ENCODE results near the gene NLRP3.
A peak's percentile ranks its signal among the peaks of the same experiment; 100 is the strongest.
"Not testable (repeated sequence)": the region's sequence is repeated elsewhere in the genome, so short reads cannot be mapped to it uniquely, and the experiment has no call there.

Gene NLRP3

DNA sequence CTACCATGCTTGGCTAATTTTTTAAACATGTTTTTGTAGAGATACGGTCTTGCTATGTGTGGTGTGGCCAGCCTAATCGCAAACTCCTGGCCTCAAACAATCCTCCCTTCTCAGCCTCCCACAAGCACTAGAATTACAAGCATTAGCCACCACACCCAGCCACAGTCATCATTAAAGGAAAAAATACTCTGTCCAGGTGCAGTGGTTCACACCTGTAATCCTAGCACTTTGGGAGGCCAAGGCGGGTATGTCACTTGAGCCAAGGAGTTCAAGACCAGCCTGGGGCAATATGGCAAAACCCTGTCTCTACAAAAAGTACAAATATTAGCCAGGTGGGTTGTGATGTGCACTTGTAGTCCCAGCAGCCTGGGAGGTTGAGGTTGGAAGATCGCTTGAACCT, 25.0 kb upstream of the NLRP3 start:
- DNase-seq (ENCODE audit: low spot score): no peak

DNA sequence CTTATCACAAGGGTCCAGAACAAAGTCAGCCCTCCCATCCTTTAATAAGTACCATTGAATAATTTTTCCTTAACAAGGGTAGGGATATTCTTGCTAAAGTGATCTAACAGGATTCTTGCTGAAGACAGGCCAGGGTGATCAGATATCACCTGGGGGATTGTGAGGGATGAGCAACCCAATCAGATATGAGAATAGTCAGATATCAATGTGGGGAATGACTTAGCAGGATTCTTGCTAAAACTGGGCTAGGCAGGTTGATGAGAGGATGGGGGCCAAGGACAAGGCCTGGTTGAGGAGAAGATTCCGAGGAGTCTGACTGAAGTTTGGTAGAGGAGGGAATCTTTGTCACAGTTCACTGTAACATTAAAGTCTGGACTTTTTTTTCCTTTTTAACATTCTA, 23.9 kb upstream of the NLRP3 start:
- DNase-seq (ENCODE audit: low spot score): no peak

DNA sequence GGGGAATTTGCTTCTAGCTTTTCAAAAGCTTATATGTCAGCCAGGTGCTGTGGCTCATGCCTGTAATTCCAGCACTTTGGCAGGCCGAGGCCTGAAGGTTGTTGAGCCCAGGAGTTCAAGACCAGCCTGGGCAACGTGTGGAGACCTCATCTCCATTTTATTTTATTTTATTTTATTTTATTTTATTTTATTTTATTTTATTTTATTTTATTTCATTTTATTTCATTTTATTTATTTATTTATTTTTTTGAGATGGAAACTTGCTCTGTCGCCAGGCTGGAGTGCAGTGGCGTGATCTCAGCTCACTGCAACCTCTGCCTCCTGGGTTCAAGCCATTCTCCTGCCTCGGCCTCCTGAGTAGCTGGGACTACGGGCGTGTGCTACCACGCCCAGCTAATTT, 20.9 kb upstream of the NLRP3 start:
- not testable (repeated sequence) for DNase-seq (ENCODE audit: low spot score)

DNA sequence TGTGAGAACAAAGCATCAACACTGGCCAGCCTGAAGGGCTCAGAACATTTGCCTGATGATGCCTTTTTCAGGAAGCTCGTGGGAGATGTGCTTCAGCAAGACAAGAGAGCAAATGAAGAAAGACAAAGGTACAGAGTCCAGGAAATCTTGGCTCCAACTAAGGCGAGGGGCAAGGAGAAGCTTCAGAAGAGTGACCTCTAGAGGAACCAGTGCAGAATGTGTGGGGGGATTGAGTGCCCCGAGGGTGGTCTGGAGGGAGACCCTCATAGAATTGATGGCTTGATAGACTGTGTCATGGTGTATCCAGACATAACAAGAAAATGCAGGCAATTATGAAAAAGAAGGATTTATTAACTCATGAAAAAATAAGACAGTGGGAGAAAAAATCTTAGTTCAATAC, 15.3 kb upstream of the NLRP3 start:
- no peak for DNase-seq (ENCODE audit: low spot score)

DNA sequence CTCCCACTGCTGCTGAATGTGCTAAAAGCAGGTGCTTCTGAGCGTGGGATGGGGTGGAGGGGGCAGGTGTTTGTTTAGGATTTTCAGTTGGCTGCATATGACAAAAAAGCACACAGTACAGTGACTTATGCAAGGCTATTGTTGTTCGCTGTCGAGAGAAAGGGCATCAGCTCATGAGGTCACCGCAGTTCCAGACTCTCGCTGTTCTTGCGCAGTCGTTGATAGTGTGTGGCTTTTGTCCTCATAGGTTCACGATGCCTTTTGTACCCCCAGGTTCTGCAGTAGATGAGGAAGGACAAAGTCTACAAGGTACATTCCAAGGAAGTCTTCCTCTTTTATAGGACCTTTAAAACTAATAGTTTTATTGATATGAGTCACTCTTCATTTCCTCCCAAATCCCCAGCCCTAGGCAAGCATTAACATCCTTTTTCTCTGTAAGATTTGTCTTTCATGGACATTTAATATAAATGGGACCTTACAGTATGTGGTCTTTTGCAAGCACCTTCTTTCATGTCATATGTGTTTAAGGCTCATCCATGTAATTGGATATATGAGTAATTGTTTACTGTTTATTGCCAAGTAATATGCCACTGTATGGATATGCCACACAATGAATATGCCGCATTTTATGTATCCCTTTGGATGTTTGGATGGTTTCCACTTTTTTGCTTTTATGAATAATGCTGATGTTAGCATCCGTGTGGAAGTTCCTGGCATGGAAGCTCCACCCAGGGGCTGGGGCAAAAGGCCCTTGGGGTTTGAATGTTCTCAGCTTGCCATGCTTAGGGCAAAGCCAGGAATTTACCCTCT, 14.5 kb upstream of the NLRP3 start:
- no peak for DNase-seq (ENCODE audit: low spot score)

DNA sequence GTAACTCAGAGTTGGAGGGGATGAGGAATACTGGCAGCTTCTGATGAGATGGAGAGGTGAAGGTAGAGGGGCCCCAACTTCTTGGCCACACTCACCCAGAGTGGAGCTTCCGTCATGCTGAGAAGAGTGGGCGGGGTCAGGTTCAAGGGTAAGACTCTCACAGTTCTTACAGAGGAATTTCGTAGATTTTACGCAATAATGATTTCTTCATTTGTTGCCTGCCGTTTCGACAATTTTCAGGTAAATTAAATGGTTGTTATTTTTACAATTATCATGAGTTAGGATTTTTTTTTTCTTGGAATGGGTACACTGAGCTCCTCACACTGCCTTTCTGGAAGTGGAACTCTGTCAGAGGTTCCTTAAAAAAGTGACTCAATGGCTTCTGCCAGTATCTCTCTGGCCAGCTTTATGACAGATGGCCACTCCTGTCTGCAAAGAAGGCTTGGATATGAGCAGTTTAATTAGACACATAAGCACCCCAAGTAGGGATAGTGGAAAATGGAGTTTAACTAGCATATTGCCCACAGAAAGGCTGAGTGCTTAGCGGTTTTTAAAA, 13.8 kb upstream of the NLRP3 start:
- DNase-seq (ENCODE audit: low spot score): no peak

DNA sequence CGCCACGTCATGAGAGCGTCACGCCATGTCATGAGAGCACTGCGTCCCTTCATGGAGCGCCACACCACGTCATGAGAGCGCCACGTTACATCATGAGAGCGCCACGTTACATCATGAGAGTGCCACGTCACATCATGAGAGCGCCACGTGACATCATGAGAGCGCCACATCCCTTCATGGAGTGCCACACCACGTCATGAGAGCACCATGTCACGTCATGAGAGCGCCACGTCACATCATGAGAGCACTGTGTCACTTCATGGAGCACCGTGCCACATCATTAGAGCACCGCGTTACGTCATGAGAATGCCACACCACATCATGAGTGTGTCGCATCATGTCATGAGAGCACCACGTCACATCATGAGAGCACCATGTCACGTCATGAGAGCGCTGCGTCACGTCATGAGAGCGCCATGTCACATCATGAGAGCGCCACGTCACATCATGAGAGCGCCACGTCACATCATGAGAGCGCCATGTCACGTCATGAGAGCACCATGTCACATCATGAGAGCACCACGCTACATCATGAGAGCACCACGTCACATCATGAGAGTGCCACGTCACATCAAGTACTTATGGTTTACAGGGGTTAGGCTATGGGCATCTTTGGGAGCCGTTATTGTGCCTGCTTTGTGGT, 9.8 kb upstream of the NLRP3 start:
- DNase-seq (ENCODE audit: low spot score): no peak

DNA sequence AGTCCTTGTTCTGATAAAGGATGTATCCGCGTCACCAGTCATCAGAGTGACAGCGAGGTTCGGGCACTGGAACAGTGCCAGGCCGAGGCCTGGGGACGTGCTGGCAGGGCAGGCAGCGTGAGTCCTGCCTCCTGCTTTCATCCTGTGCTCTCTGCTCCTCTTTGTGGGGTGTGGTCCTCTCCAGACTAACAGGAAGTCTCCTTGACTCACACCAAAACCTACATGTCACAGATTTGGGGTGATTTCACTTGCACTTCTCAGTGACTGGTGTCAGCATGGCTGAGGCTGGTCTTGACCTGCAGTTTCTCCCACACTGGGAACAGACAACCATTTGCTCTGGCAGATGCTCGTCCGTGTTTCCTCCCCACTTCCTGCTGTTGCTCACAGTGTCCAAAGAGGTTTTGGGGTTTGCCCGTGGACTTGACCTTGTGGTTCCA, 8.8 kb upstream of the NLRP3 start:
- DNase-seq (ENCODE audit: low spot score): peak; percentile 88

DNA sequence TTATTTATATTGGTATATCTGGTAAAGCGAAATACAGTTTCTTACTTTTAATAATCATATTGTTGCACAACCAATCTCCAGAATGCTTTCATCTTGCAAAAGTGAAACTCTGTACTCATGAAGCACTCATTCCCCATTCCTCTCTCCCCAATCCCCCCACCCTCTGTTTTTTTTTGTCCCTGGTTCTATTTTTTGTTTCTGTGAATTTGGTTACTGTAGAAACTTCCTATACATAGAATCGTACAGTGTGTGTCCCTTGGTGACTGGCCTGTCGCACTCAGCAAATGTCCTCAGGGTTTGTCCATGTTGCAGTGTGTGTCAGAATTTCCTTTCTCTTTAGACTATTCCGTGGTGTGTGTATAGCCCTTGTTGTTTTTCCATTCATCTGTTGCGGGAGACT, 7.9 kb upstream of the NLRP3 start:
- peak; percentile 21 for DNase-seq (ENCODE audit: low spot score)

DNA sequence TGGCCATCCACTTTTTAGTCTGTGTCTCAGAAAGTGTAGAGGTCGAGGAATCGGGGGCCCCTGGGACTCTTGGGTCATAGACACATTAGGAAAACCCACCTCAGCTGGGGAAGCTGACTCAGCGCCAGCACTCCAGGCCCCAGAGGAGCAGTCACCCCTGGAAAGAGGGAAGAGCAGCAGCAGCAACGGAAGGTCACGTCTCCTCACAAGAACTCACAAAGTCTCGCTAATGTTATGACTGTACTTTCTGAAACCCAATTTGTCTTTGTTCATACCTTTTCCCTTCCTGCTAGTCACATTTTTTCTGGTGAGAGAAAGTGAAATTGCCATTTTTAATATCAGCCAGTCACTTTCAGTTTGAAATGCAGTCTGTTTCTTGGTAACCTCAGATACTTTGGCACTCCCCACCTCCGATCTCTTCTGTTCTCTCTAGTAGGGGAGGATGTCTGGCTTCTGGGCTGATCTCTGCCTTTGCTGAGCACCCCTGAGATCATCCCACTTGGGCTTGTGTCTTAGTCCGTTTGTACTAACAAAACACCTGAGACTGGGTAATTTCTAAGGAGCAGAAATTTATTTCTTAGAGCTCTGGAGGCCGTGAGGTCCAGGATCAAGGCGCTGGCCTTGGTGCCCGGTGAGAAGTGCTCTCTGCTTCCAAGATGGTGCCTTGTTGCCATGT, 6.0 kb upstream of the NLRP3 start:
- peak; percentile 67 for DNase-seq (ENCODE audit: low spot score)

DNA sequence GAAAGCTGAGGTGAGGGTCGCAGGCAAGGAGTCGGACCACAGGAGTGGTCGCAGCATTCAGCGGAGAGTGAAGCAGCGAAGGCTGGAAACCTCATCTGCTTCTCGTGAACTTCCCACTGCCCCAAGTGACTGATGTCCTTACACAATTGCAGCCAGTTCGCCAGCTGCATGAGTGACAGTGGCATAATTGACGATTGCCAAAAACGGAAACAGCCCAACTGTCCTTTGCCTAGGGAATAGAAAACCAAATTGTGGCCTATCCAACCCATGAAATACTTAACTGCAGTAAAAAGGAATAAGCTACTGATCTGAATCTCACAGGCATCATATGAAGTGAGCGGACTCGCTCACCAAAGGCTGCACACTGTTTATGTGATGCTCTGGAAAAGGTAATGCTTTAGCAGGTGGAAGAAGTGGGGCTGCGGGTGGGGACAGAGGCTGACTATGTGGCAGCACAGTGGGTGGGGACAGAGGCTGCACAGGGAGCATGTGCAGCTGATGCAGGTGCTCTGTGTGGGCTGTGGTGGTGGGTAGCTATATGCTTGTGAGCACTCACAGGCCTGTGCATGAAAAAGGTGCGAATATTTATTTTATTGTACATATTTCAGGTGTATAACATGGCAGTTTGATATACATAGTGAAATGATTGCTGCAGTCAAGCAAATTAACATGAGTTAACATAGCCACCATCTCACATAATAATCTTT, 4.2 kb upstream of the NLRP3 start:
- DNase-seq (ENCODE audit: low spot score): no peak

DNA sequence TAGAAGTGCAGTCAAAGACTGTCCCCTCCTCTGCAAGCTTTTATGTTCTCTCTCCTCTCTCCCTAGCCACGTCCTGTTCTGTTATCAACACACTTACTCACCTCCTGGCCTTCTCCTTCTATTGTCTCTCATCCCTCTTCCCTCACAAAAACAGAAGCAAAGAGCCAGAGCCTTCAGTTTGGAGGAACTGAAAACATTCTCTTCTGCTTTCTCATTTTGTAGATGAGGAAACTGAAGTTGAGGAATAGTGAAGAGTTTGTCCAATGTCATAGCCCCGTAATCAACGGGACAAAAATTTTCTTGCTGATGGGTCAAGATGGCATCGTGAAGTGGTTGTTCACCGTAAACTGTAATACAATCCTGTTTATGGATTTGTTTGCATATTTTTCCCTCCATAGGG, 1.9 kb downstream of the NLRP3 start:
- no peak for DNase-seq (ENCODE audit: low spot score)

DNA sequence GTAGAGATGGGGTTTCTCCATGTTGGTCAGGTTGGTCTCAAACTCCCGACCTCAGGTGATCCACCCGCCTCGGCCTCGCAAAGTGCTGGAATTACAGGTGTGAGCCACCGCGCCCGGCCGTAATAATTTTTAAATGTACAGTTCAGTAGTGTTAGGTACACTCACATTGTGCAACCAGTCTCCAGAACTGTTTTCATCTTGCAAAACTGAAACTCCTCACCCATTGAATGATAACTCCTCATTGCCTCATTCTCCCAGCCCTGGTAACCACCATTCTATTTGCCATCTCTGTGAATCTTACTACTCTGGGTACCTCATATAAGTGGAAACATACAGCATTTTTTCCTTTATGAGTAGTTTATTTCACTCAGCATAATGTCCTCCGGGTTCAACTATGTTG, 3.4 kb downstream of the NLRP3 start:
- no peak for DNase-seq (ENCODE audit: low spot score)

DNA sequence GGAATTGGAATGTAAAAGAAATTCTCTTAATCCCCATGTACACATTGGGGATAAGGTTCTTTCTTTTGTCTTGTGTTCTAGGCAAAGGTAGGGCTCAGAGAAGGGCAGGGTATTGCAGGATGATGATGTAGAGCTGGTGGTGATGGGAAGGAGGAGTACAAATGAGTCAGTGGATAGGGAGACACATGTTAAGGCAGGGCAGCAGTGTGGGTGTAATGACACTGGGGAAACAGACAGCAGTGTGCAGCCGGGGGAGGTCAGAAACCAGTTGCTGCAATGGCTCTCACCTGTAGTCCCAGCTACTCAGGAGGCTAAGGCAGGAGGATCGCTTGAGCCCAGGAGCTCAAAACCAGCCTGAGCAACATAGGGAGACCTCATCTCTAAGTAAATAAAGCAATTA, 5.1 kb downstream of the NLRP3 start:
- no peak for DNase-seq (ENCODE audit: low spot score)

DNA sequence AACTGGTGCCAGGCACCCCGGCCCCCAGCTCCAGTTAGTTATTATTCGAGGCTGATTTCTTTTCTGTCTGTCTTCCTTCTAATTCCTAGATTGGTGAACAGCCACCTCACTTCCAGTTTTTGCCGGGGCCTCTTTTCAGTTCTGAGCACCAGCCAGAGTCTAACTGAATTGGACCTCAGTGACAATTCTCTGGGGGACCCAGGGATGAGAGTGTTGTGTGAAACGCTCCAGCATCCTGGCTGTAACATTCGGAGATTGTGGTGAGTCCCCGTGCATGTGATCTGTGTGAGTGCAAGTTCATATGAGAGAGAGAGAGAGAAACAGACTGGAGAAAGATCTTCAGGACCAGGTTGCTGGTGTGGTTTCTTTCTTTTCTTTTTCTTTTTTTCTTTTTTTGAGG, 13.5 kb downstream of the NLRP3 start:
- DNase-seq (ENCODE audit: low spot score): no peak

DNA sequence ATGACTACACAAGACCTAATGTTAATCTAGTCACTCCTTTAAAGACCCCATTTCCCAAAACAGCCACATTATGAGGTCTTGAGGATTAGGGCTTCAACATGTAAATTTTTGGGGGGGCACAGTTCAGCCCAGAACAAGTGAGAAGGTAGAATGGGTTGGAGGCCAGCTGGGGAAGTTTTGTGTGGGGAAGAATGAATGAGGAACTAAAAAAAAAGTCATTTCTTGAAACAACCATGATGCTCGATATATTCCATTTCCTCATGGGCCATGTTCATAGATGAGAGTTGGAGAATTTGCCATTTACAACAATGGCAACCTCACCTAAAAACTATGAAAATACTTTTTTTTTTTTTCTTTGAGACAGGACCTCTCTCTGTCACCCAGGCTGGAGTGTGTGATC, 14.5 kb downstream of the NLRP3 start:
- DNase-seq (ENCODE audit: low spot score): no peak

DNA sequence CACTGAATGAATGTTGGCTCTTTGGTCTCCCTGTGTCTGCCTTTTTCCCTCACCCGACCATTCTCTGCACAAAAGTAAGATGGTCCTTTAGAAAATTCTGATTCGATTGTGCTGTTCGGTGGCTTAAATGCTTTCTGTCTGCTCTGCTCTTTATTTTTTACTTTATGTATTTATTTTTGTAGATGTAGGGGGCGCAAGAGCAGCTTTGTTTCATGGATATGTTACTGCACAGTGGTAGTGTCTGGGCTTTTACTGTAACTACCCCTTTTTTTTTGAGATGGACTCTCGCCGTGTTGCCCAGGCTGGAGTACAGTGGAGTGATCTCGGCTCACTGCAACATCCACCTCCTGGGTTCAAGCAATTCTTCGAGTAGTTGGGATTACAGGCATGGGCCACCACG, 15.7 kb downstream of the NLRP3 start:
- no peak for DNase-seq (ENCODE audit: low spot score)

DNA sequence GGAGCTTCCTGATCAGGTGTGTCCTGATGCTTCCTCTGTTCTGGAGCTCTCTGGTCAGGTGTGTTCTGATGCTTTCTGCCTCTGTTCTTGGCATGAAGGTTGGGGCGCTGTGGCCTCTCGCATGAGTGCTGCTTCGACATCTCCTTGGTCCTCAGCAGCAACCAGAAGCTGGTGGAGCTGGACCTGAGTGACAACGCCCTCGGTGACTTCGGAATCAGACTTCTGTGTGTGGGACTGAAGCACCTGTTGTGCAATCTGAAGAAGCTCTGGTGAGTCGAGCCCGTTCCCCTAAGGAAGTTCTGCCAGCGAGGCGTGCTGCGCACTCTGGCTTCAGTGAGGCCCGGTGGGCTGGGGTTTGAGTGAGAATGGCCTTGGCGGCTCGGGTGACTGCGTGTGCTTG, 18.0 kb downstream of the NLRP3 start:
- DNase-seq (ENCODE audit: low spot score): no peak

DNA sequence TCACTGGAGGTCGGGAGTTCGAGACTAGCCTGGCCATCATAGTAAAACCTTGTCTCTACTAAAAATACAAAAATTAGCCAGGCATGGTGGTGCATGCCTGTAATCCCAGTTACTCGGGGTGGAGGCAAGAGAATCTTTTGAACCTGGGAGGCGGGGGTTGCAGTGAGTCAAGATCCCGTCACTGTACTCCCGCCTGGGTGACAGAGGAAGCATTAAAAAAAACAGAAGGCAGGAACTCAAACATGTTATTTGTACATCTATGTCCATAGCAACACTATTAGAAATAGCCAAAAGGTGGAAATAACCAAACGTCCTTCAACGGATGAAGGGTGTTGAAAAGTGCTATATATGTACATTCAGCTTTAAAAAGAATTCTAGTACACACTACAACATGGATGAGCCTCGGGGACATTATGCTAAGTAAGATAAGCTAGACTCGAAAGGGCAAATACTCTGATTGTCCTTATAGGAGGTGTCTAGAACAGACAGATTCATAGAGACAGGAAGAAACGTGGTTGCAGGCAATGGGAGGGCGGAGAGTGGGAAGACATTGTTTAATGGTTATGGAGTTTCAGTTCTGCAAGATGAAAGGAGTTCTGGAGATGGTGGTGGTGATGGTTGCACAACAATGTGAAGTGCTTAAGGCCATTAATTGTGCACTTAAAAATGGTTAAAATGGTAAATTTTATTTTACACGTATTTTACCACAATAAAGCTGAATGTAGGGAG, 19.2 kb downstream of the NLRP3 start:
- DNase-seq (ENCODE audit: low spot score): no peak

DNA sequence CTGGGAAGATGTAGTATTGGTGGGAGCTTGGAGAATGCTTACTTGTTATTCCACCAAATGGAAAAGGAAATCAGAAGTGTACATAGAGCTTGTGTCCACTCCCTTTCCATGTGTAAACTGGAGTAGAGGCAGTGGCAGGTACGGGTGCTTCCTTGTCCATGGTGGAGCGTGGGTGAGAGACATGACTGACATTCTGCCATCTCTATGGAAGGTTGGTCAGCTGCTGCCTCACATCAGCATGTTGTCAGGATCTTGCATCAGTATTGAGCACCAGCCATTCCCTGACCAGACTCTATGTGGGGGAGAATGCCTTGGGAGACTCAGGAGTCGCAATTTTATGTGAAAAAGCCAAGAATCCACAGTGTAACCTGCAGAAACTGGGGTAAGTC, 19.8 kb downstream of the NLRP3 start:
- DNase-seq (ENCODE audit: low spot score): no peak
